Measurements from ENCODE around the gene SLC25A33.
A peak's percentile ranks its signal among the peaks of the same experiment; 100 is the strongest.
"Not testable (repeated sequence)": the region's sequence is repeated elsewhere in the genome, so short reads cannot be mapped to it uniquely, and the experiment has no call there.

The SLC25A33 gene

GRCh38 chr1:9559673-9560072 is 20.4 kb downstream of the SLC25A33 start:
- no peak for ATAC-seq
- H3K9me3 Mint-ChIP-seq, result no peaks in the 10 kb centered on the region

GRCh38 chr1:9560090-9560489 is 20.8 kb downstream of the SLC25A33 start:
- not testable (repeated sequence) for H3K9me3 Mint-ChIP-seq, H3K27me3 Mint-ChIP-seq
- H3K4me1 Mint-ChIP-seq, result peaks cover 28% of the 10 kb centered on the region
- peak; percentile 77 for ATAC-seq
- H3K36me3 Mint-ChIP-seq, result peaks cover 34% of the 10 kb centered on the region
- peak overlapping the region; percentile 74 for H3K4me3 Mint-ChIP-seq
- peak overlapping the region; percentile 90 for H3K27ac Mint-ChIP-seq

More at GRCh38 chr1:9559673-9560072, 20.4 kb downstream of the SLC25A33 start:
- Mint-ChIP-seq H3K27me3 (no peaks in the 10 kb centered on the region), H3K36me3 (peaks cover 36% of the 10 kb centered on the region), H3K4me1 (peaks cover 30% of the 10 kb centered on the region), H3K4me3 (peak overlapping the region; percentile 74), H3K27ac (peak overlapping the region; percentile 90)

GRCh38 chr1:9561429-9561828 is 22.2 kb downstream of the SLC25A33 start:
- no peaks in the 10 kb centered on the region for H3K9me3 Mint-ChIP-seq
- H3K4me3 Mint-ChIP-seq, result no peak overlapping the region
- ATAC-seq, result no peak
- H3K27me3 Mint-ChIP-seq, result no peaks in the 10 kb centered on the region
- H3K4me1 Mint-ChIP-seq, result peaks cover 21% of the 10 kb centered on the region
- H3K36me3 Mint-ChIP-seq, result peaks cover 21% of the 10 kb centered on the region
- no peak overlapping the region for H3K27ac Mint-ChIP-seq

GRCh38 chr1:9569267-9569666 is 30.0 kb downstream of the SLC25A33 start:
- no peak for ATAC-seq
- H3K27ac Mint-ChIP-seq, result no peak overlapping the region
- H3K4me1 Mint-ChIP-seq, result no peaks in the 10 kb centered on the region
- peaks cover 32% of the 10 kb centered on the region for H3K36me3 Mint-ChIP-seq
- no peaks in the 10 kb centered on the region for H3K9me3 Mint-ChIP-seq
- no peaks in the 10 kb centered on the region for H3K27me3 Mint-ChIP-seq
- no peak overlapping the region for H3K4me3 Mint-ChIP-seq

GRCh38 chr1:9570886-9571529 is 31.7 kb downstream of the SLC25A33 start:
- not testable (repeated sequence) for ATAC-seq, H3K4me3 Mint-ChIP-seq, H3K9me3 Mint-ChIP-seq, H3K27ac Mint-ChIP-seq, H3K4me1 Mint-ChIP-seq, H3K27me3 Mint-ChIP-seq
- peaks cover 39% of the 10 kb centered on the region for H3K36me3 Mint-ChIP-seq

- no peaks in the 10 kb centered on the region for H3K27me3 Mint-ChIP-seq
- H3K4me1 Mint-ChIP-seq, result no peaks in the 10 kb centered on the region
- H3K9me3 Mint-ChIP-seq, result no peaks in the 10 kb centered on the region
- H3K27ac Mint-ChIP-seq, result no peak overlapping the region
- no peak for ATAC-seq
- H3K36me3 Mint-ChIP-seq, result peaks cover 41% of the 10 kb centered on the region
- no peak overlapping the region for H3K4me3 Mint-ChIP-seq
Observed at GRCh38 chr1:9573723-9574122, 34.5 kb downstream of the SLC25A33 start.

- Mint-ChIP-seq H3K27ac (no peak overlapping the region), H3K4me1 (no peaks in the 10 kb centered on the region), H3K27me3 (no peaks in the 10 kb centered on the region), H3K36me3 (peaks cover 42% of the 10 kb centered on the region), H3K9me3 (no peaks in the 10 kb centered on the region), H3K4me3 (no peak overlapping the region)
- no peak for ATAC-seq
Observed at GRCh38 chr1:9575486-9575885, 36.2 kb downstream of the SLC25A33 start.

- ATAC-seq, result no peak
- H3K9me3 Mint-ChIP-seq, result no peaks in the 10 kb centered on the region
- peaks cover 49% of the 10 kb centered on the region for H3K36me3 Mint-ChIP-seq
- H3K4me3 Mint-ChIP-seq, result no peak overlapping the region
- no peaks in the 10 kb centered on the region for H3K4me1 Mint-ChIP-seq
- no peak overlapping the region for H3K27ac Mint-ChIP-seq
- no peaks in the 10 kb centered on the region for H3K27me3 Mint-ChIP-seq
Observed at GRCh38 chr1:9576903-9577302, 37.6 kb downstream of the SLC25A33 start.

- no peak for ATAC-seq
- Mint-ChIP-seq H3K4me1 (no peaks in the 10 kb centered on the region), H3K27me3 (no peaks in the 10 kb centered on the region), H3K27ac (no peak overlapping the region), H3K36me3 (peaks cover 52% of the 10 kb centered on the region), H3K9me3 (no peaks in the 10 kb centered on the region), H3K4me3 (no peak overlapping the region)
Observed at GRCh38 chr1:9577423-9577822, 38.2 kb downstream of the SLC25A33 start.

- Mint-ChIP-seq H3K4me1 (no peaks in the 10 kb centered on the region), H3K27me3 (no peaks in the 10 kb centered on the region), H3K4me3 (no peak overlapping the region), H3K9me3 (no peaks in the 10 kb centered on the region), H3K36me3 (peaks cover 47% of the 10 kb centered on the region), H3K27ac (no peak overlapping the region)
- no peak for ATAC-seq
Observed at GRCh38 chr1:9580942-9581341, 41.7 kb downstream of the SLC25A33 start.

GRCh38 chr1:9586147-9586766 is 47.0 kb downstream of the SLC25A33 start:
- H3K36me3 Mint-ChIP-seq, result peaks cover 15% of the 10 kb centered on the region
- peaks cover 26% of the 10 kb centered on the region for H3K4me1 Mint-ChIP-seq
- no peaks in the 10 kb centered on the region for H3K9me3 Mint-ChIP-seq
- H3K4me3 Mint-ChIP-seq, result no peak overlapping the region
- H3K27me3 Mint-ChIP-seq, result no peaks in the 10 kb centered on the region
- no peak overlapping the region for H3K27ac Mint-ChIP-seq
- no peak for ATAC-seq

- ATAC-seq, result peak; percentile 93
Observed at GRCh38 chr1:9588551-9589143, 49.4 kb downstream of the SLC25A33 start, which contains the start of gene TMEM201. Gene TMEM201 (plus strand): TSS chr1:9588911. CDS start chr1:9588931, 20 bp downstream.

GRCh38 chr1:9589144-9589718 is 50.0 kb downstream of the SLC25A33 start:
- no peaks in the 10 kb centered on the region for H3K9me3 Mint-ChIP-seq
- peak; percentile 44 for ATAC-seq
- H3K27me3 Mint-ChIP-seq, result no peaks in the 10 kb centered on the region
- H3K4me3 Mint-ChIP-seq, result peak overlapping the region; percentile 79
- no peaks in the 10 kb centered on the region for H3K36me3 Mint-ChIP-seq
- peak overlapping the region; percentile 57 for H3K27ac Mint-ChIP-seq
- peaks cover 48% of the 10 kb centered on the region for H3K4me1 Mint-ChIP-seq

More at GRCh38 chr1:9588551-9589143, 49.4 kb downstream of the SLC25A33 start, which contains the start of gene TMEM201:
- peaks cover 46% of the 10 kb centered on the region for H3K4me1 Mint-ChIP-seq
- H3K9me3 Mint-ChIP-seq, result no peaks in the 10 kb centered on the region
- H3K27me3 Mint-ChIP-seq, result no peaks in the 10 kb centered on the region
- H3K4me3 Mint-ChIP-seq, result peak within 1 kb of the TSS; percentile 79
- H3K36me3 Mint-ChIP-seq, result no peaks in the 10 kb centered on the region
- peak within 1 kb of the TSS; percentile 57 for H3K27ac Mint-ChIP-seq

- Mint-ChIP-seq H3K4me1 (peaks cover 48% of the 10 kb centered on the region), H3K4me3 (peak overlapping the region; percentile 79), H3K9me3 (no peaks in the 10 kb centered on the region), H3K27ac (peak overlapping the region; percentile 57), H3K36me3 (no peaks in the 10 kb centered on the region), H3K27me3 (no peaks in the 10 kb centered on the region)
- ATAC-seq, result no peak
Observed at GRCh38 chr1:9589719-9590157, 50.5 kb downstream of the SLC25A33 start.

GRCh38 chr1:9590201-9590600 is 50.9 kb downstream of the SLC25A33 start:
- no peaks in the 10 kb centered on the region for H3K36me3 Mint-ChIP-seq
- H3K4me1 Mint-ChIP-seq, result peaks cover 48% of the 10 kb centered on the region
- no peak for ATAC-seq
- H3K27me3 Mint-ChIP-seq, result no peaks in the 10 kb centered on the region
- H3K9me3 Mint-ChIP-seq, result no peaks in the 10 kb centered on the region
- H3K27ac Mint-ChIP-seq, result peak overlapping the region; percentile 12
- peak overlapping the region; percentile 79 for H3K4me3 Mint-ChIP-seq
